Inflammatory macrophage treated with lipopolysaccharide for 1 hour (primary cell): ENCODE results near the gene SPCS3.
A peak's percentile ranks its signal among the peaks of the same experiment; 100 is the strongest.
"Not testable (repeated sequence)": the region's sequence is repeated elsewhere in the genome, so short reads cannot be mapped to it uniquely, and the experiment has no call there.

ENCODE experiments used
- DNase-seq, 2 donors: peaks; one replicate each; pipeline ENCODE4 v3.0.0-alpha.2; 2020 to 2022

The SPCS3 gene

DNA sequence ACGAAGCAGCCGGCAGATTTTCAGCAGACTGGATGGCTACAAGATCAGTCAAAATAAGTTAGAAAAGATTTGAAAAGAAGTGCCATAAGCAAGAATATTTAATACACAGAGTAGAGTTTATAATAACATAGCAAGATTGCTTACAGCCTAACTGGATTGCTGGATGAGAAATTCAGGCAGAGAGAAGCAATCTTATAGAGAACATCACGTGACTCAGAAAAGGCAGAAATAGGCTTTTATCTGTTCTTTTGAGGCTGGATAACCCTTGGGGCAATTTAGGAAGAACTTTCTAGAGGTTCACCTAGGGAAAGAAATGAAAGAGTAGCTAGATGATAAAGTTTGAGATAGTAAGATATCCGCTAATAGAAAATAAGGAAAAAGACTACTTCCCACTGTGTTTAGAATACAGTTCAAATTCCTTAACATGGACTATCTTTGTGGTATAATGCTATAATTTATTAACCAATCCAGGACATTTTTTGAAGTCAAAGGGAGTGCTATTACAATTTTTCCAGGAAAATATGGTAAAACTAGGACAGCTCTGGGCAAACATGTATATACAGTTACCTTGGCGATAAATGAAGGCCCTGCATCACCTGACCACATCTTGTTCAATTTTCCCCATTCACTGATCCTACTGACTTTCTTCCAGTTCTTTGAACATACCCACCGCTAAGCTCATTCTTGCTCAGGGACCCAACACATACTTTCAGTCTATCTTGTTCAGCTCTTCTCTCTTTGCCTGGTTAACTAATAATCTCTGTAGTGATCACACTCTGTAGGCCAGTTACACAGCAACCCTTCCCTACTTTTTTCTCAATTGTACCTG lies 12.7 kb upstream of the SPCS3 start:
- DNase-seq = no peak

GRCh38 chr4:176307666-176307930 lies 12.2 kb upstream of the SPCS3 start:
- no peak for DNase-seq

- DNase-seq = no peak
These were observed 11.3 kb upstream of the SPCS3 start for GRCh38 chr4:176308441-176308840.

DNA sequence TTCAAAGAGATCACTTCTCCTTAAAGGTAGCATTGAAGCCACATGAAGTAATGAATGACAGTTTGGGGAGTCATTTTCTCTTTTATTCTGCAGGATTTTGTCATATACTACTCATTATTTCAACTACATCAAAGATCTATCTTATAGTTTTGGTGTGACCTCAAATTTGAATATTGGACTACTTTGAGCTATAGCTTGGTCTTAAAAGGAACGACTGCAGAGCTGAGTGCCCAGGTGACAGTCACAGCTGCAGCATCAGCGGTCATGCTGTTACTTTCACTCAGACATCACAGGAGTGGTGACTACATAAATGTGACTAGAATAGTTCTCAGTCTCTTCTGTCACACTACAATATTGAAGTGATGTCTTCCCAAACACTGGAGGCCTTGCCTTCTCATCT lies 10.7 kb upstream of the SPCS3 start:
- DNase-seq = no peak

DNA sequence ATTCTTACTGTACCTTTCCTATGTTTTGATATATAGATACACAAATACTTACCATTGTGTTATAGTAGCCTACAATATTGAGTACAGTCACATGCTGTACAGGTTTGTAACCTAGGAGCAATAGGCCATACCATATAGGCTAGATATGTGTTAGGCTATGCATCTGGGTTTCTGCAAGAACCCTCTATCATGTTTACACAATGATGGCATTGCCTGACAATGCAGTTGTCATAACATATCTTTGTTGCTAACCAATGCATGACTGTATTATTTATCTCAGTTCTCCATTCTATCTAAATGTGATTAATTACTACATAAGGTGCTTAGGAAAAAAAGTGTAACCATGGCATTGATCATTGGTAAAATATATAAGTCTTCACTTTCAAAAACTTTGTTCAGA lies 10.0 kb upstream of the SPCS3 start:
- no peak for DNase-seq

DNA sequence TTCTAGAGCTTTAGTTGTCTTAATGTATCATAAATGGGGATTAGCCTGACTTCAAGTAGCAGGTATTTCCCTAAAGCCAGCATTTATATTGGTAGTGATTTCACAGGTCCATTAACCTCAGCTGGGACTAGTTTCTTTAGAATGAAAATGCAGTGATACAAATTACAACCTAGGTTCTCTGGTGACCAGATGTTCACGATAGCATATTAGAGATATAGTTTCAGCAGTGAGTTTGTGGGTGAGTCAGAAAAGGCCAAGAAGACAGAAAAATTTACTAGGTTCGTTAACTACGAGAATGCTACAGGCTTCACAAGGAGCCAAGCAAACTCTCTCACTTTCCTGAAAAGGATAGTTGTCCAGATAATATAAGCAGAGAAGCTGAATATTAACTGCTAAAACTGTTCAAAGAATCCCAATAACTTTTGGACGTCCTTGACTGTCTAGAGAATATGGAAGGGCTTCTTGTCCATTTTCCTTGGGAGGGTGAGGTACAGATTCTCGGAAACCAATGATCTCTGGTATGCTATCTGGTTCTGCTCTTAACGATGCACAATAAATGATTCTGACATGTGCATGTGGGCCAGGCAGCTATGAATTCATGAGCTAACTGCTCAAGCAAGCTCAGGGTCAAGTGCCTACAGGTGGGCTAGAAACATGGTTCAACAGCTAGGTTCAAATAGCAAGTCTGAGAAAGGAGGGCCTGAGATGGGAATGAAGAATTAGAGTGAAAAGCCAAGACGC lies 6.0 kb upstream of the SPCS3 start:
- DNase-seq = no peak

DNA sequence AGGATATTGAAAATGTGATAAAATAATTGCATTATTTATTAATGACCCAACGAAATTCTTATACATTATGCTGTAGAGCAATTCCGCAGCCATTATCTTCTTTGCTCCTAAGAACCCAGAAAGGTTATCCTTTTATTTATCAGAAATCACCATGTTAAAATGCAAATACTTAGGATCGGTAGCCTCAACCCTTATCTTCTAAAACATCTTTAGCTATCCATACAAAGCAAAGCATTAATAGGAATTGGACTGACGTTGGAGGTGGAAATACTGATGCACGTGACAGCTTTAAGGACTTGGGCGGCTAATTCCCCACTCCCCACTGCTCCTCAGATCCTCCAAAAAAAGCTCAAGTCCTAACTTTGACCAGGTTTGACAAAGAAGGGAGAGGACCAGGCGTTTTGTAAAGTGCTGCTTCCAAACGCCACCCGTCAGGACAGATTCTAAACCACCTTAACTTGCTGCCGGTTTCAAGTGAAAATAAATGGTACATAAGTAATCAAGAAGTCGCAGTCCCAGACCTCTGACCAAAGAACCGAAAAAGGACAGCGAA lies 539 bp upstream of the SPCS3 start:
- no peak for DNase-seq

DNA sequence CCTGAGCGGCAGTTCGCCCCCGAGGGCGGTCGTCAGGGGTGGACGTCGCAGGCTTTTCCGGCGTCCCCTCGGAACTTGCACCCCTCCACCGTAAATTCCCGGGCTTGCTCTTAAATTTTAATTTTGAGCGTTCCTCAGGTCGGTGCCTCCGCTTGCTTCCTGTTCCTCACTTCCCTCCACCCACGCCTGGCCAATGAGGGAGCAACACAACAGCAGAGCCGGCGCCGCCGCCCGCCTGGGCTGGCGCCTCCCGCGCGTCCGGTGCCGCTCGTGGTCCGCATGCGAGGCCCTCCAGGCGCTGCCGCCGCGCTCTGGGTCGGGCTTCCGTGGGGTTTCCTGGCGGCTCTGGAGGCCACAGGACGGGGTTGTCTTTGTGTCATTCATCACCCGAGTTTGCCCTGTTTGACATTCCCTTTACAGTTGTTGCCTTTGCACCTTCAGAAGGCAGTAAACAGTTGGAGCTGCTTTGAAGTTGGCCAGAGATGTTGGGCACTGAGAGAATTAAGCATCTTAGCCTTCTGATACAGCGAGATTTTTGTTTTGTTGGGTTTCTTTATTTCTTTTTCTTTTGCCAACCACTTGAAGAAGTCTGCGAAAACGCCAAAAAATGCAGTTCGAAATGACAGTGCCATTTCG lies 692 bp downstream of the SPCS3 start:
- DNase-seq = peak; percentile 92 to 94

- DNase-seq = no peak
These were observed 1.2 kb downstream of the SPCS3 start for GRCh38 chr4:176320976-176321361.

DNA sequence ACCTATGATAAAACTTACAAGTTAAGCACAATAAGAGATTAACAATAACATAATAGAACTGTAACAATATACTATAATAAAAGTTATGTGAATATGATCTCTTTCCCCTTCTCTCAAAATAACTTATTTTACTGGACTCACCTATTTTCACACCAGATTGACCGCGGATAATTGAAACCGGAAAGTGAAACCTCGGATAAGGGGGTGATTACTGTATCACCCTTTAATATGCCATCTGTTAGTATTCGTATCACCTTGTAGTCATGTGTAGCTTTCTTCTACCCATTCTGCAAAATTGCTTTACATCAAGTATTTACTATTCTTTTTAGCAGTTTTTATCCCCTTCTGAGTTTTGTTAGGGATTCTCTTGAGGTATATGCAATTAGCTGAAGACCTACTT lies 1.8 kb downstream of the SPCS3 start:
- DNase-seq = no peak

- DNase-seq = no peak
These were observed 3.9 kb downstream of the SPCS3 start for GRCh38 chr4:176323511-176324160.

- DNase-seq = peak in 1 of 2 donors; percentile 19
These were observed 5.1 kb downstream of the SPCS3 start for GRCh38 chr4:176324876-176325275.

- DNase-seq = no peak
These were observed 13.3 kb downstream of the SPCS3 start for GRCh38 chr4:176333076-176333475.

- no peak for DNase-seq
These were observed 14.3 kb downstream of the SPCS3 start for GRCh38 chr4:176334066-176334465.

DNA sequence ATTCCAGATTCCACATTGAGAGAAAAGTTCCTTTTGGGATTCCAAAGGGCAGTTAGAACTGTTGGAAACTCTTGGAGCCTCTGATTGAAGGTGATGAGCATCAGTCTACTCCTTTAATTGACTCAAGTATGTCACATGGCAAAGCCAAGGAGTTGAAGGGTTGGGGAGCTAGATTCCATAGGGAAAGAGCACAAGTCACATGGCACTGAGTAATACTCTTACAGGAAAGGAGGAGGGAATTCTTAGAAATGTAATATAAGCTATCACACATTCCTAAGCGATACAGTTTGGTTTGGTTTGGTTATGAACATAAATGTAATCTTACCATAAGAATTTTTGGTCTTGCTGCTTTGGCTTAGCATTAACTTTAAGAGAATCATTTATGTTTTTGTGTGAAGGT lies 15.7 kb downstream of the SPCS3 start:
- no peak for DNase-seq

DNA sequence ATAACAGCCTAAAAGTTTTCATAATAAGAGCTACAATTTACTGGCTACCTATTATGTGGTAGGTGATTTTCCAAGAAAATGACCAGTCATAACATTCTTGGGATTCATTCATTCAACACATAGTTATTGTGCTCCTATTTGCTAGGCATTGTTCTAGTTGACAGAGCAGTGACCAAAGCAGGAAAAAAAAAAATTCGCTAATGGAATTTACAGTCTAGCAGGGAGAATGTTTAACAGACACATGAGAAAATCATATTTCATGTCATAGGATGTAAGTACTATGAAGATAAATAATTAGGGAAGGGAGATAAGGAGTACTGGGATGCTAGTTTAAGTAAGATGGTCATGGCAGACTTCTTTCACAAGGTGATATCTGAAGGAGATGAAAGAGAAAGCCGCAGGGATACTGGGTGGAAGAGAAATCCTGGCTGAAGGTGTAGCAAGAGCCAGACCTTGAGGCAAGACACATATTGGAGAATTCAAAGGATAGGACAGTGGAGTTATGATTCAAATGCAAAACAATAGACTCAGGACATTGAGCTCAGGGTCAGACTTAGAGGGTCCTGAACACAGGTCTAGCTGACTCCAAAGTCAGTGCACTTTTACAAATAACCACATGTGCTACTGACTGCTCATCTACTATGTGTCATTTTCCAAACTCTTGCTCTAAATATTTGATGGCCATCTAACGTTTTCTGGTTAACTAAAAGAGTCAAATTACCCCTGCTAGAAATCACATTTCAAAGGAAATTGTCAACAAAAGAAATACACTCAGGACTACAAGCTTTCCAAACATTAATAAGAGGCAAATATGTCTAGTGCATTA lies 20.4 kb downstream of the SPCS3 start:
- no peak for DNase-seq

GRCh38 chr4:176340871-176341685 lies 21.3 kb downstream of the SPCS3 start:
- DNase-seq = peak; percentile 12 to 46

DNA sequence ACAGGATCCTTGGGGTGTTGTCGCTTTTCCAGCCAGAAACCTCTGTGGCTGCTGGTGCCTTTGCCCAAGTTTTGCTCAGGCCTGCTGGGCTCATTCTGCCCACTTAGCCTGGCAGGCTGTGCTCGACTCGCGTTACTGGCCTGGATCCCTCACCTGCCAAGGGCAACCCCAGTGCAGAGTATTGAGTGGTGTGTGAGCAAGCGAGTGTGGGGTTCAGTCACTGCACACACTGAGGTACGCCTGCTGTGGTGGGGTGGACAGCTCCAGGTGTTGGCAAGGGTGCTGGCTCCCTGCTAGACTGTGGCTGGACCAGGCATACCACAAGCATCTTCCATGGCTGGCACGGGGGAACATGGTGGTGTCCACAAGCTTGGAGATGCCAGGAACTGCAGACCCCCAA lies 22.6 kb downstream of the SPCS3 start:
- DNase-seq = no peak

- DNase-seq = no peak
These were observed 23.5 kb downstream of the SPCS3 start for GRCh38 chr4:176343286-176343685.

GRCh38 chr4:176345346-176345745 lies 25.6 kb downstream of the SPCS3 start:
- DNase-seq = not testable (repeated sequence)

GRCh38 chr4:176346836-176347235 lies 27.1 kb downstream of the SPCS3 start:
- DNase-seq = not testable (repeated sequence)
